Activated gamma-delta T cell treated with Interleukin-2 at 50 U/mL for 16 hours (primary cell): ENCODE measurements around the gene MALT1.
A peak's percentile ranks its signal among the peaks of the same experiment; 100 is the strongest.

Experiments used
- DNase-seq: peaks from one replicate; pipeline ENCODE4 v3.0.0-alpha.2; 2020

The MALT1 gene

GRCh38 chr18:58777471-58777870, 106.2 kb downstream of the MALT1 start:
- DNase-seq = no peak

GRCh38 chr18:58779529-58779928, 108.3 kb downstream of the MALT1 start:
- no peak for DNase-seq

- no peak for DNase-seq
Measured at GRCh38 chr18:58780045-58780444, 108.8 kb downstream of the MALT1 start.

GRCh38 chr18:58781627-58782194, 110.4 kb downstream of the MALT1 start:
- peak; percentile 54 for DNase-seq

GRCh38 chr18:58784601-58785137, 113.4 kb downstream of the MALT1 start:
- no peak for DNase-seq

GRCh38 chr18:58785171-58785805, 114.0 kb downstream of the MALT1 start:
- no peak for DNase-seq

- DNase-seq = no peak
Measured at GRCh38 chr18:58785870-58786269, 114.6 kb downstream of the MALT1 start.

- DNase-seq = no peak
Measured at GRCh38 chr18:58787536-58788149, 116.4 kb downstream of the MALT1 start.

GRCh38 chr18:58788470-58788869, 117.2 kb downstream of the MALT1 start:
- DNase-seq = no peak

GRCh38 chr18:58788971-58789875, 118.0 kb downstream of the MALT1 start:
- no peak for DNase-seq

- DNase-seq = no peak
Measured at GRCh38 chr18:58789876-58790240, 118.6 kb downstream of the MALT1 start.

GRCh38 chr18:58792086-58792485, 120.8 kb downstream of the MALT1 start:
- DNase-seq = no peak

GRCh38 chr18:58793361-58793760, 122.1 kb downstream of the MALT1 start:
- no peak for DNase-seq

- no peak for DNase-seq
Measured at GRCh38 chr18:58796220-58796619, 125.0 kb downstream of the MALT1 start.

- no peak for DNase-seq
Measured at GRCh38 chr18:58800582-58800981, 129.3 kb downstream of the MALT1 start.

- no peak for DNase-seq
Measured at GRCh38 chr18:58802959-58803358, 131.7 kb downstream of the MALT1 start.

- DNase-seq = no peak
Measured at GRCh38 chr18:58803978-58804377, 132.7 kb downstream of the MALT1 start.
